ENCODE data around the gene MAP2. TPM values are rescaled to one million over a fixed set of nuclear protein-coding genes. Genes with fewer than 3 reads are reported as not detected.

Gene MAP2
- total and polyA plus RNA-seq, 2 donors (not counting 1 experiment from before 2014, with no cell fraction given) = 1.8 to 3.0 TPM

DNA sequence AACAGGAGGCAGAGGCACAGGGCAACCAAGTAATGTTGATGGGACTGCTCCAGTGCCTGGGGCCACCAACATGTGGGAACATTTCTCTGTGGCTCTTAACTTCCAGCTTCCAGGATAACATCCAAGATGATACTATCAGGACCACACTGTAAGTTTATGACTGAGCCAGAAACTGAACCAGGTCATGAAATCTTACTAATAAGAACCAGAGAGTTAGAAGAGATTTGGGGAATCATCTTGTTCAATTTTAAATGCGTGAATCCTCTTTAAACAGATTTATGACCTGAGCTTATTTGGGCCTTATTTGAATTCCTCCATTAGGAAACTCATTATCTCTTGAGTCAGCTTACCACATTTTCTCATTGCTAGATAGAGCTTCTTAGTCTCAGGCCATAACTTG, 45.0 kb downstream of the MAP2 start:
- no peak overlapping the region for H3K27ac Mint-ChIP-seq
- CTCF ChIA-PET = no interaction called here
- ATAC-seq (ENCODE audit: low read depth) = no peak
- TF ChIP-seq, protein P1, sequence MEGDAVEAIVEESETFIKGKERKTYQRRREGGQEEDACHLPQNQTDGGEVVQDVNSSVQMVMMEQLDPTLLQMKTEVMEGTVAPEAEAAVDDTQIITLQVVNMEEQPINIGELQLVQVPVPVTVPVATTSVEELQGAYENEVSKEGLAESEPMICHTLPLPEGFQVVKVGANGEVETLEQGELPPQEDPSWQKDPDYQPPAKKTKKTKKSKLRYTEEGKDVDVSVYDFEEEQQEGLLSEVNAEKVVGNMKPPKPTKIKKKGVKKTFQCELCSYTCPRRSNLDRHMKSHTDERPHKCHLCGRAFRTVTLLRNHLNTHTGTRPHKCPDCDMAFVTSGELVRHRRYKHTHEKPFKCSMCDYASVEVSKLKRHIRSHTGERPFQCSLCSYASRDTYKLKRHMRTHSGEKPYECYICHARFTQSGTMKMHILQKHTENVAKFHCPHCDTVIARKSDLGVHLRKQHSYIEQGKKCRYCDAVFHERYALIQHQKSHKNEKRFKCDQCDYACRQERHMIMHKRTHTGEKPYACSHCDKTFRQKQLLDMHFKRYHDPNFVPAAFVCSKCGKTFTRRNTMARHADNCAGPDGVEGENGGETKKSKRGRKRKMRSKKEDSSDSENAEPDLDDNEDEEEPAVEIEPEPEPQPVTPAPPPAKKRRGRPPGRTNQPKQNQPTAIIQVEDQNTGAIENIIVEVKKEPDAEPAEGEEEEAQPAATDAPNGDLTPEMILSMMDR (IDR thresholded peaks at IDR 0.05) = no peak
- no peak for TF ChIP-seq EZH2 (IDR thresholded peaks at IDR 0.05; ENCODE audit: borderline replicate concordance, insufficient read depth, low read depth, low read length, poor library complexity, severe bottlenecking)
- intact Hi-C loops (cut with micrococcal nuclease) = no loop called here
- no peak for DNase-seq
- no peak overlapping the region for H3K4me3 Mint-ChIP-seq
- no peaks in the 10 kb centered on the region for H3K79me2 ChIP-seq (ENCODE audit: control insufficient read depth, insufficient read depth, low read length)
- no peaks in the 10 kb centered on the region for H3K27me3 Mint-ChIP-seq
- no peak overlapping the region for H3K4me3 ChIP-seq (ENCODE audit: control extremely low read depth in 1 of 5, extremely low read depth in 1 of 5, insufficient read depth in 1 of 5, low read depth in 2 of 5, low read length in 4 of 5)
- H3K36me3 ChIP-seq (replicated peaks in 1 of 2; ENCODE audit: control extremely low read depth in 1 of 2, control insufficient read depth in 1 of 2, extremely low read depth in 1 of 2, insufficient read depth in 2 of 2, low read length in 1 of 2) = no peaks in the 10 kb centered on the region
- no peaks in the 10 kb centered on the region for H3K9me3 ChIP-seq (ENCODE audit: control extremely low read depth in 1 of 3, control insufficient read depth in 2 of 3, insufficient read depth in 1 of 3, low read length in 2 of 3)
- H3K4me1 Mint-ChIP-seq = no peaks in the 10 kb centered on the region
- H3K4me1 ChIP-seq (ENCODE audit: control insufficient read depth in 2 of 2, insufficient read depth in 2 of 2, low read length in 2 of 2) = no peaks in the 10 kb centered on the region
- H3K4me2 ChIP-seq (replicated peaks; ENCODE audit: low read depth, low read length, poor library complexity, severe bottlenecking) = no peak overlapping the region
- H4K20me1 ChIP-seq (ENCODE audit: control insufficient read depth, insufficient read depth, low read length, poor library complexity, severe bottlenecking) = no peaks in the 10 kb centered on the region
- POLR2A ChIA-PET = no interaction called here
- no CpG with 5 or more reads among the region's 1 CpG for WGBS (ENCODE audit: insufficient coverage)
- no peak overlapping the region for H3K27ac ChIP-seq (ENCODE audit: low read length in 2 of 2)
- H3K27me3 ChIP-seq (replicated peaks in 1 of 4; ENCODE audit: control extremely low read depth in 1 of 4, control insufficient read depth in 3 of 4, insufficient read depth in 4 of 4, low read length in 3 of 4) = no peaks in the 10 kb centered on the region
- no peak overlapping the region for H3K9ac ChIP-seq (ENCODE audit: low read length)
- H3K9me3 Mint-ChIP-seq (ENCODE audit: insufficient read depth) = no peaks in the 10 kb centered on the region
- no peak overlapping the region for H2AFZ ChIP-seq (ENCODE audit: insufficient read depth, low read depth, low read length, poor library complexity, severe bottlenecking)

DNA sequence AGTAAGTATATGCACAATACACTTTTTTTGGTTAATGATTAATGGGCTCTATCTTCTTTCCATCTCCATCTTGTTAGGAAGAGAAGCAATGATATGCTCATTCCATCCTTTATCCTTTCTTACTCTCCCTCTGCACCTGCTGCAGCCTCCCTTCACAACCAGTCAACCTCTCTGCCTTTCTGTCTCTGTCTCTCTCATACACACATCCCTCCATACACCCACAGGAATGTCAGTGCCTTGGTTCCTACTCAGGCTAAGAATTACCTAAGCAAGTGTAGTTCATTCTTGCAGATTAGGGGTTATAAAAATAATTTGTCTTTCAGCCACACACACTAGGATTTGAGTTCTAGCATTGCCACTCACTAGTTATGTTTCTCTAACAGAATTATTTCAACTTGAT, 45.6 kb downstream of the MAP2 start:
- H3K27me3 Mint-ChIP-seq = no peaks in the 10 kb centered on the region
- Histone ChIP-seq H3K27me3 (replicated peaks in 1 of 4; ENCODE audit: control extremely low read depth in 1 of 4, control insufficient read depth in 3 of 4, insufficient read depth in 4 of 4, low read length in 3 of 4) (no peaks in the 10 kb centered on the region), H3K9me3 (ENCODE audit: control extremely low read depth in 1 of 3, control insufficient read depth in 2 of 3, insufficient read depth in 1 of 3, low read length in 2 of 3) (no peaks in the 10 kb centered on the region), H3K9ac (ENCODE audit: low read length) (no peak overlapping the region), H3K36me3 (replicated peaks in 1 of 2; ENCODE audit: control extremely low read depth in 1 of 2, control insufficient read depth in 1 of 2, extremely low read depth in 1 of 2, insufficient read depth in 2 of 2, low read length in 1 of 2) (no peaks in the 10 kb centered on the region), H3K4me2 (replicated peaks; ENCODE audit: low read depth, low read length, poor library complexity, severe bottlenecking) (no peak overlapping the region), H3K4me1 (ENCODE audit: control insufficient read depth in 2 of 2, insufficient read depth in 2 of 2, low read length in 2 of 2) (no peaks in the 10 kb centered on the region), H3K4me3 (ENCODE audit: control extremely low read depth in 1 of 5, extremely low read depth in 1 of 5, insufficient read depth in 1 of 5, low read depth in 2 of 5, low read length in 4 of 5) (no peak overlapping the region), H2AFZ (ENCODE audit: insufficient read depth, low read depth, low read length, poor library complexity, severe bottlenecking) (no peak overlapping the region), H3K27ac (ENCODE audit: low read length in 2 of 2) (no peak overlapping the region), H3K79me2 (ENCODE audit: control insufficient read depth, insufficient read depth, low read length) (no peaks in the 10 kb centered on the region), H4K20me1 (ENCODE audit: control insufficient read depth, insufficient read depth, low read length, poor library complexity, severe bottlenecking) (no peaks in the 10 kb centered on the region)
- ChIA-PET POLR2A (no interaction called here), CTCF (no interaction called here)
- H3K4me1 Mint-ChIP-seq = no peaks in the 10 kb centered on the region
- H3K4me3 Mint-ChIP-seq = no peak overlapping the region
- DNase-seq (no peak), ATAC-seq (ENCODE audit: low read depth) (no peak)
- intact Hi-C loops (cut with micrococcal nuclease) = no loop called here
- no peaks in the 10 kb centered on the region for H3K9me3 Mint-ChIP-seq (ENCODE audit: insufficient read depth)
- no peak for TF ChIP-seq EZH2 (IDR thresholded peaks at IDR 0.05; ENCODE audit: borderline replicate concordance, insufficient read depth, low read depth, low read length, poor library complexity, severe bottlenecking)
- TF ChIP-seq, protein P1 (IDR thresholded peaks at IDR 0.05) = no peak
- H3K27ac Mint-ChIP-seq = no peak overlapping the region

Data from B cell (primary cell).